ENCODE data around the gene ITGA2B. TPM values are rescaled to one million over a fixed set of nuclear protein-coding genes. Genes with fewer than 3 reads are reported as not detected.

The ITGA2B gene
- total and polyA plus RNA-seq, 9 donors = 0.60 to 5.2 (median 2.2) TPM

DNA sequence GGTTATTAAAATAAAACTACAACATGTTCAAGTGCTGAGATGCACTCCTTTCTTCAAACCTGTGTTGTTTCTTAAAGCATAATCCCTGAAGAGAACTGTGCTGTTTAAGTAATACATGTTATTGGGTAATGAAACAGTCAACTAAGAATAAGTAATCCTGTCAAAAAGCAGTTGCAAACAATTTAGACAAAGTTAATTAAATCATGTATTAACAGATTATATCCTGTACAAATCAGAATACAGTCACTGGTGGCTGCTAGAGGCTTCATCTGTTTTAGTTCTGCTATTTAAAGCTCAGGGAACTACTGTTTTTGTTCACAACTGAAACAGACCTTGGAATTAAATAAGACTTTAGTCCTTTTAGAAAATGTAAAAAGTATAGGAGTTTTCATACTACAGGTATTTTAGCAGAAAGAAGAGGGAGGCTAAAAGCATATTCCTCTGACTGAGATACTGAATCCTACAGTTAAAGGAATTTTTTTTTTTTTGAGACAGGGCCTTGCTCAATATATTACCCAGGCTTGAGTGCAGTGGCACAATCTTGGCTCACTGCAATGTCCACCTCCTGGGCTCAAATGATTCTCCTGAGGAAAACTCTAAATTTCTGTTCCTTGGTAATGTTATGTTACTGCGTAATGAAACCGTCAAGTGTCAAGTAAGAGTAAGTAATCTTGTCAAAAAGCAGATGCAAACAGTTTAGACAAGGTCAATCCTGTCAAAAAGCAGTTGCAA is 27.3 kb upstream of the ITGA2B start:
- Histone ChIP-seq H3K27ac (no peak overlapping the region), H3K4me1 (ENCODE audit: insufficient read depth) (no peaks in the 10 kb centered on the region), H3K27me3 (no peaks in the 10 kb centered on the region), H3K9me3 (no peaks in the 10 kb centered on the region), H3K4me3 (no peak overlapping the region), H3K36me3 (no peaks in the 10 kb centered on the region)
- TF ChIP-seq POLR2A (IDR thresholded peaks at IDR 0.05) (no peak), EP300 (IDR thresholded peaks at IDR 0.05) (no peak)
- TF ChIP-seq, protein P1, sequence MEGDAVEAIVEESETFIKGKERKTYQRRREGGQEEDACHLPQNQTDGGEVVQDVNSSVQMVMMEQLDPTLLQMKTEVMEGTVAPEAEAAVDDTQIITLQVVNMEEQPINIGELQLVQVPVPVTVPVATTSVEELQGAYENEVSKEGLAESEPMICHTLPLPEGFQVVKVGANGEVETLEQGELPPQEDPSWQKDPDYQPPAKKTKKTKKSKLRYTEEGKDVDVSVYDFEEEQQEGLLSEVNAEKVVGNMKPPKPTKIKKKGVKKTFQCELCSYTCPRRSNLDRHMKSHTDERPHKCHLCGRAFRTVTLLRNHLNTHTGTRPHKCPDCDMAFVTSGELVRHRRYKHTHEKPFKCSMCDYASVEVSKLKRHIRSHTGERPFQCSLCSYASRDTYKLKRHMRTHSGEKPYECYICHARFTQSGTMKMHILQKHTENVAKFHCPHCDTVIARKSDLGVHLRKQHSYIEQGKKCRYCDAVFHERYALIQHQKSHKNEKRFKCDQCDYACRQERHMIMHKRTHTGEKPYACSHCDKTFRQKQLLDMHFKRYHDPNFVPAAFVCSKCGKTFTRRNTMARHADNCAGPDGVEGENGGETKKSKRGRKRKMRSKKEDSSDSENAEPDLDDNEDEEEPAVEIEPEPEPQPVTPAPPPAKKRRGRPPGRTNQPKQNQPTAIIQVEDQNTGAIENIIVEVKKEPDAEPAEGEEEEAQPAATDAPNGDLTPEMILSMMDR (IDR thresholded peaks at IDR 0.05) = no peak
- intact Hi-C loops (cut with DNase I) = no loop called here
- 87 to 95% (median 94%) methylated on average over 2 of the region's 2 CpGs for WGBS, 3 donors
- DNase-seq = no peak

DNA sequence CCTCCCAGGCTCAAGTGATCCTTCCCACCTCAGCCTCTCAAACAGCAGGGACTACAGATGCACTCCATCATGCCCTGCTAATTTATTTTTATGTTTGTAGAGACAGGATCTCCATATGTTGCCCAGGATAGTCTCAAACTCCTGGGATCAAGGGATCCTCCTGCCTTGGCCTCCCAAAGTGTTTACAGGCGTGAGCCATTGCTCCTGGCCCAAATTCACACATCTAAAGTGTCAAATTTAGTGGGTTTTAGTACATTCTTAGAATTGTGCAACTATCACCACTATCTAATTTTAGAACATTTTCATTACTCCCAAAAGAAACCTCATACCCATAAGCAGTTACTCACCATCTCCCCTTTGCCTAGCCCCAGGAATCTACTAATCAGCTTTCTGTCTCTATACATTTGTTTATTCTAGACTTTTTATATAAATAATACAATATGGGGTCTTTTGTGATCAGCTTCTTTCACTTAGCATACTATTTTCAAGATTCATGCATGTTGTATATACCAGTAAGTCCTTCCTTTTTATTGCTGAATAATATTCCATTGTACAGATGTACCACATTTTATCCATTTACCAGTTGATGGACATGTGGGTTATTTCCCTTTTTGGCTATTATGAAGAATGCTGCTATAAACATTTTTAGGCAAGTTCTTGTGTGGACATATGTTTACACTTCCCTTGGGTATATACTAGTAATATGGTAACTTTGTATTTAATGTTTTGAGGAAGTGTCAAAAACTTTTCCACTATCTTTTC is 25.1 kb upstream of the ITGA2B start:
- no peak for DNase-seq
- intact Hi-C loops (cut with DNase I) = no loop called here
- H3K9me3 ChIP-seq = no peaks in the 10 kb centered on the region
- no peak overlapping the region for H3K4me3 ChIP-seq
- 93 to 100% (median 93%) methylated on average over 1 of the region's 1 CpG for WGBS, 3 donors
- H3K36me3 ChIP-seq = no peaks in the 10 kb centered on the region
- H3K27ac ChIP-seq = no peak overlapping the region
- no peaks in the 10 kb centered on the region for H3K27me3 ChIP-seq
- no peaks in the 10 kb centered on the region for H3K4me1 ChIP-seq (ENCODE audit: insufficient read depth)
- no peak for TF ChIP-seq POLR2A (IDR thresholded peaks at IDR 0.05)
- TF ChIP-seq, protein P1 (IDR thresholded peaks at IDR 0.05) = no peak
- TF ChIP-seq EP300 (IDR thresholded peaks at IDR 0.05) = no peak

DNA sequence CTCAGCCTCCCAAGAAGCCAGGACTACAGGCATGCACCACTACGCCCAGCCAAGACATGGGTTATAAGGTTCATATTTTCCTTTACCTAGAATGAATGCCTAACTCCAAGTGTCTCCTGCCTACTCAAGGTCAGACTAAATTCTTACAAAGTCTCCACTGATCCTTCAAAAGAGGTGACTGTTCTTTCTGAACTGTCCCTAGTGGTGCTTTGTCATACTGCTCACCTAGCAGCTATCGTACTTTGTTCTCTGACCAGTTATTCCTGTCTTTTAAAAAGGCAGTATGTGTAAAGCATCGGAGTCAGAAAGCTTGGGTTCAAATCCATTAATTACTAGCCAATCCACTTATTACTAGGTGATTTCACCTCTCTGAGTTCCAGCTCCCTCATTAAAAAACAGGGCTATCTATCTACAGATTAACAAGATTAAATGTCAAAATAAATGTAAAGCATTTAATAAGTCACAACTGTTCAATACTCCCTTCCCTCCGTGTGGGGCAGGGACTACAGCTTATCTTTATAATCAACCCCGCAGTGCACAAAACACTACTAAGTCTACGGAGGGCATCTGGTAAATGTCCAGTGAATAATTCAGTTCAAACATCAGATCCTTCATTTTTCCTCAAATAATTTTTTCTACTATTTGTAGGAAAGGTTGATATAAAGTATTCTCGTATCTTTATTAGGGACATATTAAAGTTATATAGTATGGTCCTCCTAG is 20.0 kb upstream of the ITGA2B start:
- WGBS, 3 donors = 78 to 93% (median 85%) methylated on average over 7 of the region's 7 CpGs

DNA sequence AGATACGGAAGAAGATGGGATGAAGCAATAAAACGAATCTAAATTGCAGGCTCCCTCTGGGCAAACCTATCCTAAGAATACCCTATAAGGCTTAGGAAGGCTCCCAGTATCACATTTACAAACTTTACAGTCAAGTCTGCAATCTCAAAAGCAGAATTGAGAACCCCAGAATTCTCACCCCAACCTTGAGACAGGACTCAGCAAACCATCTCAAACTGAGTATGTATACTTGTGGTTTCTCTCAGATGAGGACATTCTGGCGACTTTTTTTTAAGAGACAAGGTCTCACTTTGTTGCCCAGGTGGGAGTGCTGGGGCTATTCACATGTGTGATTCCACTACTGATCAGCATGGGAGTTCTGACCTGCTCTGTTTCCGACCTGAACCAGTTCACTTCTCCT is 19.3 kb upstream of the ITGA2B start:
- no peaks in the 10 kb centered on the region for H3K4me1 ChIP-seq (ENCODE audit: insufficient read depth)
- H3K27ac ChIP-seq = no peak overlapping the region
- no peaks in the 10 kb centered on the region for H3K36me3 ChIP-seq
- H3K9me3 ChIP-seq = no peaks in the 10 kb centered on the region
- WGBS, 3 donors = 91 to 99% (median 97%) methylated on average over 4 of the region's 4 CpGs
- TF ChIP-seq EP300 (IDR thresholded peaks at IDR 0.05) (no peak), POLR2A (IDR thresholded peaks at IDR 0.05) (no peak)
- TF ChIP-seq, protein P1 (IDR thresholded peaks at IDR 0.05) = no peak
- intact Hi-C loops (cut with DNase I) = no loop called here
- no peaks in the 10 kb centered on the region for H3K27me3 ChIP-seq
- DNase-seq = no peak
- H3K4me3 ChIP-seq = no peak overlapping the region

More for the DNA sequence above, 20.0 kb upstream of the ITGA2B start:
- Histone ChIP-seq H3K36me3 (no peaks in the 10 kb centered on the region), H3K27me3 (no peaks in the 10 kb centered on the region), H3K27ac (no peak overlapping the region), H3K4me1 (ENCODE audit: insufficient read depth) (no peaks in the 10 kb centered on the region), H3K4me3 (no peak overlapping the region), H3K9me3 (no peaks in the 10 kb centered on the region)
- intact Hi-C loops (cut with DNase I) = no loop called here
- TF ChIP-seq EP300 (IDR thresholded peaks at IDR 0.05) (no peak), POLR2A (IDR thresholded peaks at IDR 0.05) (no peak)
- TF ChIP-seq, protein P1 (IDR thresholded peaks at IDR 0.05) = no peak
- DNase-seq = no peak
